Medulla oblongata (tissue), 1 donor: Measurements from ENCODE around the gene JPT1.
"Not testable (repeated sequence)": the region's sequence is repeated elsewhere in the genome, so short reads cannot be mapped to it uniquely, and the experiment has no call there.

ENCODE experiments used
- DNase-seq: peaks from one replicate; pipeline ENCODE4 v3.0.0-alpha.2; 2015; ENCODE audit errors: extremely low spot score

Gene JPT1

DNA sequence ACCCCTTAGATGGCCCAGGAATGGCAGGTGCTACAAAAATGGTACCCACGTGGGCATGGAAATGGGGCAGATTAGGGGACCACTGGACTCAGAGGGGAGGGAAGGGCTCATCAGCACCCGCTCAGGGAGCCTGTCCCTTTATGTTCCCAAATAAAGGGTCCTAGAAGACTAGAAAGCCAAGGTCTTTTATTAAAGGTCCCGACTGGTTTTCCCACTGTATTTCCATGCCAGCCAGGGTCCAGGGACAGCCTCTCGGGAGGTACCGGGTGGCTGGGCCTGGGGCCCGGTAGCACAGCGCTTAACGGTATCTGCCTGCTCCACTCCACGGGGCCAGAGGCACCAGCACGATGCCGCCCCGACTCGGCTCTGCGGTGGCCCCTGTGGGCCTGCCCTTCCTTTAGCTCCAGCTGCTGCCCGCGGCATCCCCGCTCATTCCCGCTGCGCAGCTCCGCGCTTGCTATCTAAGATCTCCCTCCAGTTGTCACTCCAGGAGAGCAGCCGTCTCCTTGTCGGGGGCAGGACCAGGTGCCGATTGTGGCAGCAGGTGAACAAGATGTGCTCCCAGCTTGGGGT is 24.2 kb downstream of the JPT1 start:
- DNase-seq, result no peak

DNA sequence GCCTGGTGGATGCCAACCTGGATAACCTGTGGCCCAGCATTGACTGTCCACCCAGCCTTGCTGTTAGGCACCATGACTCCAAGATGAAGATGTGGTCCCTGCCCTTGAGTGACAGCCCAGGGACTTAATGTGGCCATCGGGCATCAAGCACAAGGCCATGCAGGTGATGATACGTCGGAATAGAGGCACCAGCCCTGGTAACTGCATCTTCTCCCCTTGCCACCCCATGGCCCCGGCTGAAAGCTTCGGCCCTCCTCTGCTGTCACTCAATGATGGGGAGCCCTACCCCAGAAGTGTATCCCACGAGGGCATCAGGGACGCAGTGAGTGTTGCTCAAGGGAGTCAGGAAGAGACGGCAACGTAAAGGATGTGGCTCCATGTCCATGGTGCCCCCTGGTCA is 24.7 kb downstream of the JPT1 start:
- no peak for DNase-seq

DNA sequence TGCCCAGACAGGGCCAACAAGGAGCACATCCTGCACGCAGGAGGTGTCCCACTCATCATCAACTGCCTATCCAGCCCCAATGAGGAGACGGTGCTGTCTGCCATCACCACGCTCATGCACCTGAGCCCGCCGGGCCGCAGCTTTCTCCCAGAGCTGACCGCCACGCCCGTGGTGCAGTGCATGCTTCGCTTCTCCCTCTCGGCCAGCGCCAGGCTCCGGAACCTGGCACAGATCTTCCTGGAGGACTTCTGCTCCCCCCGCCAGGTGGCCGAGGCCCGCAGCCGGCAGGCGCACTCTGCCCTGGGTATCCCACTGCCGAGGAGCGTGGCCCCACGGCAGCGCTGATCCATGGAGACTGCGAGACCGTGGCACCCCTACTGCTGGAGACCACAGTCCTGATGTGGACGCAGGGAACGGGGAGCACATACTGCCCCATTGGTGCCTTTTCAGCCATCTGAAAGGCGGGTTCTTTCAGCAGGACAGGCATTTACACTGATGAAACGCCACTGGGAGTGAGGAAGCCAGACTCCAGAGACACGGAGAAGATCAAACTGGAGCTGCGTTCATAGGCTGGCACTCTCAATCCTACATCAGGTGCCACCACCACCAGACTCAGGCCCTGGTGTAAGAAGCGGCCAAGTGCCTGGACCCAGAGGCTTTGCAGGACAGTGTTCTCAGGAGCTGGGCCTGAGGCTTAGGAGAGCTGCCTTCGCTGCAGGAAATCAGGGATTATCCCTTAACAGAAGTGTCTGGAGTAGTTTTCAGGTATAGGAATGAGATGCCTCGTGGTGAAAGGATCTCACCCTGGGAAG is 25.4 kb downstream of the JPT1 start:
- no peak for DNase-seq

- not testable (repeated sequence) for DNase-seq
These were observed 26.4 kb downstream of the JPT1 start for GRCh38 chr17:75127936-75128335.

- no peak for DNase-seq
These were observed 27.4 kb downstream of the JPT1 start for GRCh38 chr17:75126954-75127353.

DNA sequence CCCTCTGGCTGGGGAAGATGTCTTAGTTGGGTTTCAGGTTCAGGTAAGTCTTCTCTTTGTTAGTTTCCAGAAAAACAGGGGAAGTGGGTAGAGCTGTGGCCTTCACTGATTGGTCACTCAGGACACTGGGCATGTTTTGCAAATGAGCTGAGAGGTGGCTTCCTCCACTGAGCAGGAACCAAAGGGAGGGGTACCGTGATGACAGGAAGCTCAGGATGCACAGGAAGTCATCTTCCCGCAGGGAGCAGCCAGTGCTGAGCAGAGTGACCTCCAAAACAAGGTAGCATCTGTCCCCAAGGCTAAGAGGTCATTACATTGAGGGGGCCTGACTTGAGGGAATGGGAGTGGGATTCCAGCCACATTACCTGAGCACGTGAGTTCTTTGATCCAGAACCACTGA is 28.3 kb downstream of the JPT1 start:
- no peak for DNase-seq

DNA sequence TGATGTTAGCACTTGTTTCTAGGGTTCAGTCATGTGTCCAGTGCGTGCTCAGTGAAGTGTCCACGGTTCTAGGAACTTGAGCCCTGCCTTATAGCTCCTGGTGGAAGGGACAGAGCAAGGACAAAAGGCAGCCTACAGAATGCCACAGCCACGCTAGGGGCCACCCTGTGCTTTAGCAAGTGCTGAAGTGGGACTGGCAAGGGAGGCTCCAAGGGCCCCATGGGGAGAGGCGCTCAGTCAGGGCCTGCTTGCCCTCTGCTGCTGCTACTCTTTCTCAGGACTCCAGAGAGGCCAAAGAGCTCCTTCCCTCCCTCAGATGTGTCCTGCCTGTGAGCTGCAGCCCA is 29.5 kb downstream of the JPT1 start:
- DNase-seq, result no peak

- no peak for DNase-seq
These were observed 30.1 kb downstream of the JPT1 start for GRCh38 chr17:75124041-75124818.

DNA sequence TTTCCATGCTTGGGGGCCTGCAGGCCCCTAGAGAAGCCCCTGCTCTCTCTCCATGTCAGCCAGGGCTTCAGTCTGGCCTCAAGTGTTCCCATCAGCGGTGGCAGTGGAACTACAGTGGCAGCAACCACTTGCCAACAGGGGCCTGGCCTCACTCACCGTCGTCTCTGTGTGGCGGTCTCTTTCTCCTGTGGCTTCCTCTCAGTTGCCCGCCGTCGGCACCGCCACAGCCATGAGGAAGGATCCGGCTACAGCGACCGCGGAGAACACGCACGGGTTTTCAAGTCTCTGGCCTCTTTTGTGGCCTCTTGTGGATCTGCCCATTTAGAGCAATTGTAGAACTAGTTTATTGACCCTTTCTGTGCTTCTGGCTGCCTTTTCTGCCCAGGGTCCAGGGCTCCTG is 36.0 kb downstream of the JPT1 start:
- no peak for DNase-seq

GRCh38 chr17:75116737-75117136 is 37.6 kb downstream of the JPT1 start:
- no peak for DNase-seq

DNA sequence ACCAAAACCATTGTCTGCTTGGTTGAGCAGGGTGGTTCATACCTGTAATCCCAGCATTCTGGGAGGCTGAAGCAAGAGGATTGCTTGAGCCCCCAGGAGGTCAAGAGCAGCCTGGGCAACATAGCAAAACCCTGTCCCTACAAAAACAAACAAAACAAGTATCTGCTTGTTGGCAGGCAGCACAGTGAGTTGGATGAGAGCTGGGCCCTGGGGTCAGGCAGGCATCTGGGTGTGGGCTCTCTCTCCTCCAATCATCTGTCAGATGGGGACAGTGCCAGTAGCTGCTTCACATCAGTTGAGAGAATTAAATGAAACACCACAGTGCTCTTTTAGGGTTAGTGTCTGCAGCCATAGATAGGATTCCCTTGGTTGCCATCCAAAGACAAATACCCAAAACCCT is 38.8 kb downstream of the JPT1 start:
- DNase-seq, result no peak

DNA sequence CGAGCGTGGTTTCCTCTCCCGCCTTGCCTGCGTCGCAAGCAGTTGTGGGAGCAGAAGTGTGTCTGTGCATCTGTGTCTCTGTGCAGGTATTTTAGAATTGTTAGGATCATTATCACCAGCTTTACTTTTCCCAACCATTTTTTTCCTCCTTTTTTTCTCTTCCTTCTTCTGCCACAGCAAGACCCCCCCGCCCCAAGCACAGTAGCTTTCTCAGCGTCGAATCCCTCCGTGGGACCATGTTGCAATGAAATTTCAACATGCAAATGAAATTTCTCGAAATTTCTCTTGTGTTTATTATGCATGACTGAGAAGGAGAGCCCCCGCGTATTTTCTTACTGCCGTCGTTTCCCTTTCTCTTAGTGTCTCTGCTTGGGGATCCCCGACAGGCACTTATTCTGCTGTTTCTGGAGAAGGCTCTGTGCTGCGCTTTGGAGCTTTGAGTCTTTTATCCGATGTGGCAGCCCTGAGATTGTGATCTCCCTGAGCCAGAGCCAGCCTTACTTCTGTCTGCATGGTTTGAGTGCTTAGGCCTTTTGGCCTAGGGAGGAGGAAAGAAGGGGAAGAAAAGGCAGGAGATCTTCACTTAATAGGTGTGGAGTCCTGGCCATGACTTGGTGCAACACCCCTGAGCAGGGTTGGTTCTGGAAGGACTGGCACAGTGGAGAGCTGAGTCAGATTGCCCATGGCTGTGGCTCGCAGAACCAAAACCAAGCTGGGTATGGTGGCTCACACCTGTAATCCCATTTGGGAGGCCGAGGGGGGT is 39.6 kb downstream of the JPT1 start:
- no peak for DNase-seq

GRCh38 chr17:75113798-75114551 is 40.3 kb downstream of the JPT1 start:
- peak; percentile 95 for DNase-seq

GRCh38 chr17:75111777-75112335 is 42.5 kb downstream of the JPT1 start:
- no peak for DNase-seq

DNA sequence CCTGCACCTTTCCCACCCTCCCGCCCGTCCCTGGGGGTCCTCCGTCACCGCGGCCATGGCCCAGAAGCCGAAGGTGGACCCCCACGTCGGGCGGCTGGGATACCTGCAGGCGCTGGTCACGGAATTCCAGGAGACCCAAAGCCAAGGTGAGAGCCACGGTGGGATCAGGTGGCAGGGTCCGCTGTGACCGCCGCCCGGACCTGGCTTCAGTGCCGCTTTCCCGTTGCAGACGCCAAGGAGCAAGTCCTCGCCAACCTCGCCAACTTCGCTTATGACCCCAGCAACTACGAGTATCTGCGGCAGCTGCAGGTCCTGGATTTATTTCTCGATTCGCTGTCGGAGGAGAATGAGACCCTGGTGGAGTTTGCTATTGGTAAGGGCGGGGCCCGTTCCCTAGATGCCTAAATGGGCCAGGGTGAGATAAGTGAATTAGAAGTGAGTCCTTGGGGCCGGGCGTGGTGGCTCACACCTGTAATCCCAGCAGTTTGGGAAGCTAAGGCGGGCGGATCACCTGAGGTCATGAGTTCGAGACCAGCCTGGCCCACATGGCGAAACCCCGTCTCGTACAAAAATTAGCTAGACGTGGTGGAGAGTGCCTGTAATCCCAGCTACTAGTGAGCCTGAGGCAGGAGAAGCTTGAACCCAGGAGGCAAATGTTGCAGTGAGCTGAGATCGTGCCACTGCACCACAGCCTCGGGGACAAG is 43.9 kb downstream of the JPT1 start:
- DNase-seq, result no peak

- DNase-seq, result peak; percentile 85
These were observed 44.7 kb downstream of the JPT1 start, which contains the start of gene ARMC7 for GRCh38 chr17:75109407-75110233. TSS of gene ARMC7 (plus strand) at chr17:75109969. CDS start at chr17:75110289, 320 bp downstream.

DNA sequence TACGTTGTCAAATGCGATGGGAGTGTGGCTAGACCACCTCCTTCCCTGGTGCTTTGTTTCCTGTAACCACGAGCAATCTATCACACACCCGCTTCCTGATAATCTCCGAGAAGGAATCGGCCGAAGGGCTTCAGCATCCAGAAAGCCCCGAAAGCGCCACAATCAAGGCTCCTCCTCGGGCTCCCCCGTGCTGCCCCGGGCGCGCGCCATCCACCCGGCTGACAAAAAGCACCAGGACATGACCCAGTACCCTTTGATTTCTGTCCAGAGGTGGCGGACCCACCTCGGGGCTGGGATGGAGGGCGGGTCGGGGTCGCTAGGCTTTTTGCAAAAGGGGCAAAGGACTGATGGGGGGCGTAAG is 45.3 kb downstream of the JPT1 start:
- no peak for DNase-seq

DNA sequence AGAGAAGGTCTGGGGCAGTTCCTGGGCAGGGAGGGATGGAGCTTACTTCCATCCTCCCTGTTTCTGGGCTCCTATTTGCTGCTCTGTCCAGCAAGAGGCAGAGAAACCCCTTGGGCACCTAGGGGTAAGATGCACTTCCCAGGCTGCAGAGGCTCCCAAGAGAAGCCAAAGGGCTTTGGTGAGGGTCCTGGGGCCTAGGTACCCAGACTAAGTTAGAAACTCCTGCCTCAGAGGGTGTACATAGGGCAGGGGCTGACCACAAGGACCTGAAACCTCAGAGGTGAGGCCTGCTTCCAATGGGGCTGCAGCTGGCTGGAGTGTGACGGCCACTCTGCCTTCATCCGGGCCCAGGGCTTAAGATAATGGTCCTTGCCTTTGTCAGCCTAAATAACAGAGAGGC is 46.1 kb downstream of the JPT1 start:
- no peak for DNase-seq
